IMR-90 (cell line): ENCODE measurements around the gene THOC3.
"Not testable (repeated sequence)": the region's sequence is repeated elsewhere in the genome, so short reads cannot be mapped to it uniquely, and the experiment has no call there.

Experiments used
- CEBPB ChIP-seq: IDR thresholded peaks from 2 replicates; pipeline ENCODE4 v1.6.1; 2012; ENCODE audit warnings: low read depth, low read length, improper control_type of control experiment
- CHD1 ChIP-seq: IDR thresholded peaks from 2 replicates; pipeline ENCODE4 v1.6.1; 2012; ENCODE audit warnings: low read depth, low read length, improper control_type of control experiment
- ELK1 ChIP-seq: fragments of 150-350 bp; IDR thresholded peaks from 2 replicates; pipeline ENCODE4 v1.6.1; 2016; ENCODE audit warnings: low read depth, mild to moderate bottlenecking, low read length, moderate library complexity, borderline replicate concordance
- MXI1 ChIP-seq: IDR thresholded peaks from 2 replicates; pipeline ENCODE4 v1.6.1; 2012; ENCODE audit warnings: low read depth, mild to moderate bottlenecking, low read length, moderate library complexity, borderline replicate concordance
- POLR2A ChIP-seq: IDR thresholded peaks from 2 replicates; pipeline ENCODE4 v1.6.1; 2012; ENCODE audit warnings: mild to moderate bottlenecking, low read depth, low read length
- RAD21 ChIP-seq: IDR thresholded peaks from 2 replicates; pipeline ENCODE4 v1.6.1; 2012; ENCODE audit warnings: low read length, improper control_type of control experiment
- RFX5 ChIP-seq: IDR thresholded peaks from 2 replicates; pipeline ENCODE4 v1.8.0; 2012; ENCODE audit warnings: low read depth, mild to moderate bottlenecking, low read length, moderate library complexity
- SMC3 ChIP-seq: fragments of 150-350 bp; IDR thresholded peaks from 2 replicates; pipeline ENCODE4 v1.6.1; 2016; ENCODE audit warnings: low read depth, mild to moderate bottlenecking, antibody characterized with exemption, low read length, moderate library complexity
- TF ChIP-seq, protein P1 (sequence below): conservative IDR thresholded peaks from 2 replicates; pipeline ENCODE4 v1.5.1; 2012; ENCODE audit warnings: mild to moderate bottlenecking, low read depth, low read length, improper control_type of control experiment

DNA sequence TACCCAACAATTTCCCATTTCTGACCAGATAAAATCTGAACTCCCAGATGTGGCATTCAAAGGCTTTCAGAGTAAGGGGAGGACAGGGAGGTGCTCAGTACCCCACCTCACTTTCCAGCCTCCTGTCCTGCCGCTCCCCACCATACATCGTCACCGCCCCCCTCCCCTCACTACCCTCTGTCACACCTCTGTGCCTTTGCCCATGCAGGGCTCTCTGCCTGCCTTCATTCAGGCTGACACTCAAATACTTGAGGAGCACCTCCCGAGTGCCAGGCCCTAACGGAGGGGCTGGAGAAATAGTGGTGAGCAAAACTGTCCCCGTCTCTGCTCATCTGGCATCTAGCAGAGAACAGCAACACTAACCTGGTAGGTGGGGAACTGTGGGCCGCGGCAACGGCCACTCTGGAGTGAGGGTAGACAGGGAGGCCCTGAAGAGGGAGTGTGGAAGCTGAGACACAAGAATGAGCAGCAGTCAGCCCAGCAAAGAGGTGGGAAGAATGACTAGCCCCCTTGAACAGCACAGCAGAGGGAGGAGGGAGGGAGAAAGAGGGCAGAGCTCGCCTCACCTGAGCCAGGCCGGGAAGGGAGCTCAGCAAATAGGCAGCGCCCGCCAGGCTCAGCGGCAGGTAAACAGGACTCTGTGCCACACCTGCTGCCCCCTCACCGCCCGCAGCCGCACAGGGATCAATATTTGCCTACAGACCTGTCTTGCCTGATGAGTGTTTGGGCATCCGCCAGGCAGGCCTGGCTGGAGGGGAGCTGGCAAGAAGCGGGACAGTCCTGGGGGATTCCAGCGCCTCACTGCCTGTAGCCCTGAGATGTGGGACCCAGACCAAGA, 54.1 kb downstream of the THOC3 start:
- TF ChIP-seq RFX5, POLR2A, CEBPB, RAD21, ELK1, SMC3, CHD1, MXI1: not testable (repeated sequence)
- TF ChIP-seq, protein P1, sequence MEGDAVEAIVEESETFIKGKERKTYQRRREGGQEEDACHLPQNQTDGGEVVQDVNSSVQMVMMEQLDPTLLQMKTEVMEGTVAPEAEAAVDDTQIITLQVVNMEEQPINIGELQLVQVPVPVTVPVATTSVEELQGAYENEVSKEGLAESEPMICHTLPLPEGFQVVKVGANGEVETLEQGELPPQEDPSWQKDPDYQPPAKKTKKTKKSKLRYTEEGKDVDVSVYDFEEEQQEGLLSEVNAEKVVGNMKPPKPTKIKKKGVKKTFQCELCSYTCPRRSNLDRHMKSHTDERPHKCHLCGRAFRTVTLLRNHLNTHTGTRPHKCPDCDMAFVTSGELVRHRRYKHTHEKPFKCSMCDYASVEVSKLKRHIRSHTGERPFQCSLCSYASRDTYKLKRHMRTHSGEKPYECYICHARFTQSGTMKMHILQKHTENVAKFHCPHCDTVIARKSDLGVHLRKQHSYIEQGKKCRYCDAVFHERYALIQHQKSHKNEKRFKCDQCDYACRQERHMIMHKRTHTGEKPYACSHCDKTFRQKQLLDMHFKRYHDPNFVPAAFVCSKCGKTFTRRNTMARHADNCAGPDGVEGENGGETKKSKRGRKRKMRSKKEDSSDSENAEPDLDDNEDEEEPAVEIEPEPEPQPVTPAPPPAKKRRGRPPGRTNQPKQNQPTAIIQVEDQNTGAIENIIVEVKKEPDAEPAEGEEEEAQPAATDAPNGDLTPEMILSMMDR: not testable (repeated sequence)
